ENCODE measurements around the gene HTRA3. TPM values are rescaled to one million over a fixed set of nuclear protein-coding genes. Genes with fewer than 3 reads are reported as not detected.

HTRA3 gene
- total RNA-seq, 4 donors from 2014 or later, result 4.0 to 18.2 (median 11.4) TPM

GRCh38 chr4:8247047-8247930, 22.3 kb upstream of the HTRA3 start:
- WGBS, 2 donors, result 66 to 73% methylated on average over 19 to 29 of the region's 31 CpGs
- no peak overlapping the region for H3K4me3 ChIP-seq (ENCODE audit: low read depth, poor library complexity, severe bottlenecking)
- TF ChIP-seq CTCF (IDR thresholded peaks at IDR 0.05) (no peak), POLR2A (IDR thresholded peaks at IDR 0.05) (no peak)
- intact Hi-C loops (cut with DNase I; ENCODE audit: low total_unique reads), result loop anchor here (10.0 kb wide), 1 partner anchor 158 kb away; no protein-coding TSS in a partner anchor
- peak; percentile 82 to 95 for DNase-seq (ENCODE audit: low spot score in 2 of 2)

- no peak overlapping the region for H3K4me3 ChIP-seq (ENCODE audit: low read depth, poor library complexity, severe bottlenecking)
- TF ChIP-seq POLR2A (IDR thresholded peaks at IDR 0.05) (no peak), CTCF (IDR thresholded peaks at IDR 0.05) (no peak)
- intact Hi-C loops (cut with DNase I; ENCODE audit: low total_unique reads), result loop anchor here (10.0 kb wide), 1 partner anchor 157 kb away; no protein-coding TSS in a partner anchor
- 63 to 72% methylated on average over 7 of the region's 7 CpGs for WGBS, 2 donors
- DNase-seq (ENCODE audit: low spot score in 2 of 2), result no peak
These were observed 21.5 kb upstream of the HTRA3 start for GRCh38 chr4:8248091-8248490.

GRCh38 chr4:8250227-8250626, 19.3 kb upstream of the HTRA3 start:
- DNase-seq (ENCODE audit: low spot score in 2 of 2), result no peak
- no peak overlapping the region for H3K4me3 ChIP-seq (ENCODE audit: low read depth, poor library complexity, severe bottlenecking)
- intact Hi-C loops (cut with DNase I; ENCODE audit: low total_unique reads), result no loop called here
- WGBS, 2 donors, result 49 to 64% methylated on average over 3 of the region's 3 CpGs
- no peak for TF ChIP-seq POLR2A (IDR thresholded peaks at IDR 0.05)
- TF ChIP-seq CTCF (IDR thresholded peaks at IDR 0.05), result no peak

GRCh38 chr4:8250637-8251036, 18.9 kb upstream of the HTRA3 start:
- intact Hi-C loops (cut with DNase I; ENCODE audit: low total_unique reads), result no loop called here
- no peak for DNase-seq (ENCODE audit: low spot score in 2 of 2)
- no peak overlapping the region for H3K4me3 ChIP-seq (ENCODE audit: low read depth, poor library complexity, severe bottlenecking)
- 82 to 91% methylated on average over 7 of the region's 7 CpGs for WGBS, 2 donors
- TF ChIP-seq POLR2A (IDR thresholded peaks at IDR 0.05), result no peak
- TF ChIP-seq CTCF (IDR thresholded peaks at IDR 0.05), result no peak

GRCh38 chr4:8251110-8251883, 18.3 kb upstream of the HTRA3 start:
- TF ChIP-seq CTCF (IDR thresholded peaks at IDR 0.05) (no peak), POLR2A (IDR thresholded peaks at IDR 0.05) (no peak)
- DNase-seq (ENCODE audit: low spot score in 2 of 2), result no peak
- no peak overlapping the region for H3K4me3 ChIP-seq (ENCODE audit: low read depth, poor library complexity, severe bottlenecking)
- WGBS, 2 donors, result 82 to 85% methylated on average over 24 of the region's 24 CpGs
- intact Hi-C loops (cut with DNase I; ENCODE audit: low total_unique reads), result no loop called here

All from lower leg skin (tissue), 4 donors.